Sigmoid colon (tissue), 7 donors: ENCODE data around the gene UNKL. TPM values are rescaled to one million over a fixed set of nuclear protein-coding genes. Genes with fewer than 3 reads are reported as not detected.

Experiments used
- DNase-seq: peaks from one replicate; pipeline ENCODE4 v3.0.0-alpha.2; 2019
- H3K27ac ChIP-seq, 4 donors: fragments of 200-600 bp; sonication (generic); one replicate each; pipeline ENCODE4 v1.5.1; 2016 to 2019; ENCODE audit warnings: mild to moderate bottlenecking in 1 of 4
- H3K27me3 ChIP-seq, 3 donors: fragments of 200-600 bp; sonication (generic); one replicate each; pipeline ENCODE4 v1.5.1; 2019; ENCODE audit warnings: mild to moderate bottlenecking in 1 of 3
- H3K36me3 ChIP-seq, 4 donors: fragments of 200-600 bp; sonication (generic); one replicate each; pipeline ENCODE4 v1.5.1; 2016 to 2019
- H3K4me1 ChIP-seq, 4 donors: fragments of 200-600 bp; sonication (generic); one replicate each; pipeline ENCODE4 v1.5.1; 2017 to 2019
- H3K4me3 ChIP-seq, 4 donors: fragments of 200-600 bp; sonication (generic); one replicate each; pipeline ENCODE4 v1.5.1; 2017 to 2019; ENCODE audit warnings: mild to moderate bottlenecking in 2 of 4, moderate library complexity in 1 of 4
- H3K9me3 ChIP-seq, 4 donors: fragments of 200-600 bp in 3 of 4; sonication (generic) in 3 of 4; one replicate each; pipeline versions ENCODE4 v1.5.1 to v1.6.1; 2013 to 2019
- EP300 ChIP-seq, 4 donors: sonication (generic); formaldehyde crosslinking; IDR thresholded peaks; one replicate each; pipeline ENCODE4 v1.6.1; 2017; ENCODE audit warnings: antibody characterized with exemption in 4 of 4
- POLR2A ChIP-seq, 2 donors: fragments of 450-650 bp; IDR thresholded peaks; one replicate each; pipeline ENCODE4 v1.6.1; 2016; ENCODE audit warnings: antibody characterized with exemption in 2 of 2, mild to moderate bottlenecking in 2 of 2, moderate library complexity in 2 of 2
- POLR2AphosphoS5 ChIP-seq, 4 donors: sonication (generic); formaldehyde crosslinking; IDR thresholded peaks; one replicate each; pipeline ENCODE4 v1.6.1; 2017; ENCODE audit warnings: antibody characterized with exemption in 4 of 4
- WGBS, 2 donors: extraction: QIAGEN DNeasy Blood & Tissue Kit; methylation state at CpG; one replicate each; pipeline ENCODE4 v1.1.7; 2013; 5-methylcytosine and 5-hydroxymethylcytosine counted together
- intact Hi-C: fragments of 100-400 bp; cut with DNase I; formaldehyde crosslinking; loops from one replicate; pipeline ENCODE4 v1.15.1; 2023
- polyA plus RNA-seq, 3 donors: library from polyadenylated mRNA; stranded (reverse); fragments of 200-250 nt; gene quantifications; one replicate each; pipeline ENCODE4 v1.2.3, GENCODE V29; 2013
- total RNA-seq, 4 donors: library from RNA; depleted of rRNA; stranded (reverse); fragments of >200 nt; gene quantifications; one replicate each; pipeline ENCODE4 v1.1.0, GENCODE V29; 2016
- TF ChIP-seq, protein P1 (sequence below), 4 experiments: fragments of 450-650 bp in 3 of 4; fragments of 200-600 bp in 1 of 4; IDR thresholded peaks; one replicate each; pipeline ENCODE4 v1.5.1; 2016 to 2019; ENCODE audit warnings: antibody characterized with exemption in 4 of 4, mild to moderate bottlenecking in 3 of 4, moderate library complexity in 2 of 4
- donor health status: healthy with polysubstance abuse.
- donor health status: Bipolar disorder and iron deficiency.
- donor health status: healthy.

Gene UNKL
- total and polyA plus RNA-seq, 7 donors = 2.1 to 29.1 (median 19.6) TPM

DNA sequence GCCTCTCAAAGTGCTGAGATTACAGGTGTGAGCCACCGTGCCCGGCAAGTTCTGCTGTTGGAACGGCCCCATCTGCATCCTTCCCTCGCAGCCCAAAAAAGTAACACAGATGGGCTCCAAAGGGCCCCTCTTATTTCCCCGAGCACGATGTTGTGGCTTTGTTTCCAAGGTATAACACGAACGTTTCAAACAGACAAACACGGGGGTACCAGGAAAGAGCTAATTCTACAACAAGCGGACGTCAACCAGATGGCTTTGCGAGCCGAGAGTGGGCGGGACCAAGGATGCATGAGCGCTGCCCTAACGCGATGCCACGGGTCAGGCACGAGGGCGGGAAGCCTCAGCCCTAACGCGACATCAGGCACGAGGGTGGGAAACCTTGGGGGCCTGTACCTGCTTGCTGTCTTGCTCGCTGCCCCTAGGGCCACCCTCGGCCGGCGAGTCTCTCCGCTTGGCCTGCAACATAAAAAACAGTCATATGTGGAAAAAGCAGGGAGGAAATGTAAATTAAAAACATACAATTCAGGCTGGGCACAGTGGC is 24.2 kb downstream of the UNKL start:
- Histone ChIP-seq H3K27ac (no peak overlapping the region), H3K36me3 (peaks cover 42 to 75% (median 45%) of the 10 kb centered on the region in 4 donors), H3K9me3 (no peaks in the 10 kb centered on the region), H3K27me3 (no peaks in the 10 kb centered on the region), H3K4me3 (no peak overlapping the region), H3K4me1 (no peaks in the 10 kb centered on the region)
- DNase-seq = no peak
- TF ChIP-seq, protein P1, sequence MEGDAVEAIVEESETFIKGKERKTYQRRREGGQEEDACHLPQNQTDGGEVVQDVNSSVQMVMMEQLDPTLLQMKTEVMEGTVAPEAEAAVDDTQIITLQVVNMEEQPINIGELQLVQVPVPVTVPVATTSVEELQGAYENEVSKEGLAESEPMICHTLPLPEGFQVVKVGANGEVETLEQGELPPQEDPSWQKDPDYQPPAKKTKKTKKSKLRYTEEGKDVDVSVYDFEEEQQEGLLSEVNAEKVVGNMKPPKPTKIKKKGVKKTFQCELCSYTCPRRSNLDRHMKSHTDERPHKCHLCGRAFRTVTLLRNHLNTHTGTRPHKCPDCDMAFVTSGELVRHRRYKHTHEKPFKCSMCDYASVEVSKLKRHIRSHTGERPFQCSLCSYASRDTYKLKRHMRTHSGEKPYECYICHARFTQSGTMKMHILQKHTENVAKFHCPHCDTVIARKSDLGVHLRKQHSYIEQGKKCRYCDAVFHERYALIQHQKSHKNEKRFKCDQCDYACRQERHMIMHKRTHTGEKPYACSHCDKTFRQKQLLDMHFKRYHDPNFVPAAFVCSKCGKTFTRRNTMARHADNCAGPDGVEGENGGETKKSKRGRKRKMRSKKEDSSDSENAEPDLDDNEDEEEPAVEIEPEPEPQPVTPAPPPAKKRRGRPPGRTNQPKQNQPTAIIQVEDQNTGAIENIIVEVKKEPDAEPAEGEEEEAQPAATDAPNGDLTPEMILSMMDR (IDR thresholded peaks at IDR 0.05) = no peak
- TF ChIP-seq POLR2A (IDR thresholded peaks at IDR 0.05) (no peak), EP300 (IDR thresholded peaks at IDR 0.05) (no peak), POLR2AphosphoS5 (IDR thresholded peaks at IDR 0.05) (no peak)
- 64 to 88% methylated on average over 28 of the region's 28 CpGs for WGBS, 2 donors
- intact Hi-C loops = no loop called here

GRCh38 chr16:1389762-1390161 is 24.7 kb downstream of the UNKL start:
- TF ChIP-seq EP300 (IDR thresholded peaks at IDR 0.05) (no peak), POLR2A (IDR thresholded peaks at IDR 0.05) (no peak), POLR2AphosphoS5 (IDR thresholded peaks at IDR 0.05) (no peak)
- TF ChIP-seq, protein P1 (IDR thresholded peaks at IDR 0.05) = no peak
- no peak overlapping the region for H3K27ac ChIP-seq
- DNase-seq = no peak
- 92 to 96% methylated on average over 7 of the region's 7 CpGs for WGBS, 2 donors
- H3K36me3 ChIP-seq = peaks cover 42 to 75% (median 50%) of the 10 kb centered on the region in 4 donors
- intact Hi-C loops = no loop called here
- H3K4me1 ChIP-seq = no peaks in the 10 kb centered on the region
- no peaks in the 10 kb centered on the region for H3K9me3 ChIP-seq
- no peak overlapping the region for H3K4me3 ChIP-seq
- H3K27me3 ChIP-seq = no peaks in the 10 kb centered on the region

DNA sequence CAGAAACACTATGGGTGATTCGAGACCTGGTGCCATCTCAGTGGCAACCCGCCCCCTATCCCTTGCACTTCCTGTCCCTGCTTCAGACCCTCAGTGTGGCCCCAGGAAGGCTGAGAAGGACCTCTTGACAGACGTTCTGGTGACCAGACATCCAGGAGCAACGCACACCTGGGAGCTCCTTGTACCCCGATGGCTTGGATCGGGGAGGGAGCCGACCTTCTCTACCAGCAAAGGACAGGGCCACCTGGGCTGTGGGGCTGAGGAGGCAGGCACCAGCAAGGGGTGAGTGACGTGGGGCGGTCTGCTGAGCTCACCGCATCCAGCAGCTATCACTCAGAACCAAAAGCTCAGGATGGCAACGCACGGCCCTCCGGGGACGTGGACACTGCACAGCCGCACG is 27.2 kb downstream of the UNKL start:
- Histone ChIP-seq H3K27ac (no peak overlapping the region), H3K27me3 (no peaks in the 10 kb centered on the region), H3K36me3 (peaks cover 27 to 70% (median 48%) of the 10 kb centered on the region in 4 donors), H3K4me1 (no peaks in the 10 kb centered on the region), H3K4me3 (no peak overlapping the region), H3K9me3 (no peaks in the 10 kb centered on the region)
- TF ChIP-seq POLR2AphosphoS5 (IDR thresholded peaks at IDR 0.05) = no peak
- no peak for TF ChIP-seq POLR2A (IDR thresholded peaks at IDR 0.05)
- no peak for TF ChIP-seq EP300 (IDR thresholded peaks at IDR 0.05)
- TF ChIP-seq, protein P1 (IDR thresholded peaks at IDR 0.05) = no peak
- DNase-seq = no peak
- intact Hi-C loops = no loop called here
- 93 to 94% methylated on average over 16 of the region's 16 CpGs for WGBS, 2 donors

- H3K27me3 ChIP-seq = no peaks in the 10 kb centered on the region
- intact Hi-C loops = no loop called here
- H3K36me3 ChIP-seq = peaks cover 19 to 68% (median 40%) of the 10 kb centered on the region in 4 donors
- no peak for DNase-seq
- 97% methylated on average over 39 of the region's 39 CpGs for WGBS, 2 donors
- TF ChIP-seq EP300 (IDR thresholded peaks at IDR 0.05) (no peak), POLR2AphosphoS5 (IDR thresholded peaks at IDR 0.05) (no peak), POLR2A (IDR thresholded peaks at IDR 0.05) (no peak)
- TF ChIP-seq, protein P1 (IDR thresholded peaks at IDR 0.05) = no peak
- H3K9me3 ChIP-seq = no peaks in the 10 kb centered on the region
- H3K27ac ChIP-seq = no peak overlapping the region
- no peak overlapping the region for H3K4me3 ChIP-seq
- no peaks in the 10 kb centered on the region for H3K4me1 ChIP-seq
Measured at GRCh38 chr16:1385232-1385631, 29.3 kb downstream of the UNKL start.

- no peak for DNase-seq
- H3K4me1 ChIP-seq = peaks cover 0 to 17% (median 16%) of the 10 kb centered on the region in 4 donors
- no peaks in the 10 kb centered on the region for H3K9me3 ChIP-seq
- no peak overlapping the region for H3K27ac ChIP-seq
- H3K36me3 ChIP-seq = peaks cover 5 to 52% (median 26%) of the 10 kb centered on the region in 4 donors
- TF ChIP-seq EP300 (IDR thresholded peaks at IDR 0.05) = no peak
- no peak for TF ChIP-seq POLR2AphosphoS5 (IDR thresholded peaks at IDR 0.05)
- TF ChIP-seq, protein P1 (IDR thresholded peaks at IDR 0.05) = no peak
- no peak for TF ChIP-seq POLR2A (IDR thresholded peaks at IDR 0.05)
- WGBS, 2 donors = 92 to 94% methylated on average over 18 of the region's 18 CpGs
- no peaks in the 10 kb centered on the region for H3K27me3 ChIP-seq
- intact Hi-C loops = no loop called here
- no peak overlapping the region for H3K4me3 ChIP-seq
Measured at GRCh38 chr16:1383556-1383955, 30.9 kb downstream of the UNKL start.
